Mucosa of descending colon (tissue), 3 donors: ENCODE results near the gene SRSF11. TPM values are rescaled to one million over a fixed set of nuclear protein-coding genes. Genes with fewer than 3 reads are reported as not detected.

Experiments
- ATAC-seq: fragments of 200-7000 bp; cut with Tn5 transposase; one replicate; pipeline ENCODE4 v1.9.1; 2020; ENCODE audit warnings: mild to moderate bottlenecking, moderate library complexity
- DNase-seq, 3 donors: peaks; one replicate each; pipeline ENCODE4 v3.0.0-alpha.2; 2020
- H3K36me3 ChIP-seq: fragments of 200-600 bp; one replicate; pipeline ENCODE4 v1.8.0; 2021; ENCODE audit warnings: low read depth, mild to moderate bottlenecking
- H3K4me1 ChIP-seq: fragments of 200-600 bp; one replicate; pipeline ENCODE4 v1.8.0; 2021; ENCODE audit warnings: low read depth, mild to moderate bottlenecking
- H3K4me3 ChIP-seq: fragments of 200-600 bp; one replicate; pipeline ENCODE4 v1.8.0; 2021; ENCODE audit warnings: mild to moderate bottlenecking
- H3K9me3 ChIP-seq: fragments of 200-600 bp; one replicate; pipeline ENCODE4 v1.8.0; 2021; ENCODE audit warnings: mild to moderate bottlenecking
- CTCF ChIP-seq: fragments of 200-600 bp; IDR thresholded peaks from one replicate; pipeline ENCODE4 v1.8.0; 2022; ENCODE audit warnings: antibody characterized with exemption, mild to moderate bottlenecking
- intact Hi-C, 2 donors: fragments of 100-400 bp; cut with DNase I in 1 of 2; cut with micrococcal nuclease in 1 of 2; formaldehyde crosslinking; loops; one replicate each; pipeline versions ENCODE4 v1.11.0 to v1.11.1; 2022; cut with DNase I, micrococcal nuclease
- total RNA-seq, 3 donors: library from RNA; stranded (reverse); fragmentation: NEBNext Ultra II Directional in 2 of 3; extraction: Animal tissue kit (Norgen Biotek cat#: 25700) in 2 of 3; gene quantifications; one replicate each; pipeline versions ENCODE4 v1.2.1 to v1.2.4, GENCODE V29; 2021 to 2023
- donor health status: DM: no; HTN: no; CAD: no; lungs with moderate emphysema.
- donor health status: DM: no; HTN: no; CAD: no.
- donor health status: DM: no; HTN: yes; CAD: no.

The SRSF11 gene
- total RNA-seq, 3 donors from 2014 or later, result 113 to 147 (median 126) TPM

DNA sequence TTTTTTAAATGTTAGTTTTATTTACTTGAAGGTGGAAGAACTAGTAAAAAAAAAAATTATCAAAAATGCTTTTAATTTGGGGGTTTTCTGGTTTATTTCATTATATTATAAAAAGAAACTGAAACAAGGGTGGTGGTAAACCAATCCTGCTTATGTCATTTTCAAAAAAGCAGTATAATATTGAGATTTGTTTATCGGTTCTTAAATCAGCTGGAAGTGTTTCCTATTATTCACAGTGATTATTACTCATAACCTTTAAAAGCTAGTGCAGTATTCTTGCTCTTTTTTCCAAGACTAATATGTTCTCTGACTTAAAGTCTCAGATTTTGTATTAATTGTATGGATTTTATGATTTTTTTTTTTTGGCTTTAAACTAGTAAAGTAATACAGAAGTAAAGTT, 10.4 kb upstream of the SRSF11 start:
- no peaks in the 10 kb centered on the region for H3K9me3 ChIP-seq
- TF ChIP-seq CTCF, result no peak
- peaks cover 13% of the 10 kb centered on the region for H3K4me1 ChIP-seq
- DNase-seq (no peak), ATAC-seq (no peak)
- H3K4me3 ChIP-seq, result no peak overlapping the region
- intact Hi-C loops, result no loop called here
- H3K36me3 ChIP-seq, result no peaks in the 10 kb centered on the region

DNA sequence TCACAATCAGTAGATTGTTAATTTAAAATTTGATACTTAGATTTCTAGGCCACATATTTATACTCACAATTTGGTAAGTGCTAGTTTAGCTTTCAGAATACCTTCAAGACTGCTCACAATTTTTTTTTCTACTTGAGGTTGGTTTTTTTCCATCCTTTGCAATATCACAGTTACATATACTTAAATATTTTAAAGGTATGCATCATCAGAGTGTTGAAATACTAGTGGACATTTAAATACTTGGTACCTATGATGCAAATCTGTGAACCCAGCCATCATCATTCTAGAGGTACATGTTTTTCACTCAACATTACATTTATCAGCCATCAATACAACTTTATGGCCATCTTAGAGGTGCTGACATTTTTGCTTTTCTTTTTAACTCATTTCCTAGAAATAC, 9.6 kb upstream of the SRSF11 start:
- ATAC-seq, result no peak
- intact Hi-C loops, result no loop called here
- no peak overlapping the region for H3K4me3 ChIP-seq
- H3K9me3 ChIP-seq, result no peaks in the 10 kb centered on the region
- no peak for DNase-seq
- H3K4me1 ChIP-seq, result peaks cover 8% of the 10 kb centered on the region
- TF ChIP-seq CTCF, result no peak
- no peaks in the 10 kb centered on the region for H3K36me3 ChIP-seq

DNA sequence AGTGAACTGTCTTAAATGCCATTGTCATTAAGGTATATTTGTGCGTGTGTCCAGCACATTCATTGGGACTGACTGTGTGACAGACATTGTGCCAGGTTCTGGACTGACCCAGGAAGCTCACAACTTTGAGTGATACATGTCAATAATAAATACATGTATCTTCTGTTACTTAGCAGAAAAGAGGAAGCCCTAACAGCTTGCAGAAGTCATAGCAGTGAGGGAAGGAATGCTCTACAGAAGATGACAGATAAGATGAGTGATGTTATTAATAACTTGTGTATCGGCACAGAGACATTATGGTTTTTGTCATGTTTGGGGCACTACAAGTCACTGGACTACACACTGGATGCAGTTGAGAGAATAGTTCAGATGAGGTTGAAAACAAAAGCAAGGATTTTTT, 1.2 kb upstream of the SRSF11 start:
- no peak overlapping the region for H3K4me3 ChIP-seq
- DNase-seq (no peak), ATAC-seq (no peak)
- H3K4me1 ChIP-seq, result peaks cover 16% of the 10 kb centered on the region
- TF ChIP-seq CTCF, result no peak
- intact Hi-C loops, result no loop called here
- H3K36me3 ChIP-seq, result no peaks in the 10 kb centered on the region
- H3K9me3 ChIP-seq, result no peaks in the 10 kb centered on the region

- Histone ChIP-seq H3K36me3 (no peaks in the 10 kb centered on the region), H3K9me3 (no peaks in the 10 kb centered on the region), H3K4me3 (peak overlapping the region; percentile 42), H3K4me1 (peaks cover 16% of the 10 kb centered on the region)
- DNase-seq (peak in 1 of 3 donors; percentile 6), ATAC-seq (no peak)
- TF ChIP-seq CTCF, result no peak
- intact Hi-C loops, result no loop called here
Observed at GRCh38 chr1:70220517-70221237, 503 bp upstream of the SRSF11 start.

GRCh38 chr1:70222716-70223235, 1.6 kb downstream of the SRSF11 start:
- H3K36me3 ChIP-seq, result no peaks in the 10 kb centered on the region
- H3K4me3 ChIP-seq, result no peak overlapping the region
- DNase-seq (no peak), ATAC-seq (no peak)
- H3K4me1 ChIP-seq, result peaks cover 16% of the 10 kb centered on the region
- H3K9me3 ChIP-seq, result no peaks in the 10 kb centered on the region
- intact Hi-C loops, result no loop called here
- TF ChIP-seq CTCF, result no peak
